ENCODE data around the gene SPATA19. TPM values are rescaled to one million over a fixed set of nuclear protein-coding genes. Genes with fewer than 3 reads are reported as not detected.

The SPATA19 gene
- total RNA-seq, 2 experiments from 2014 or later, result not detected

- DNase-seq, result no peak
- no peaks in the 10 kb centered on the region for H3K36me3 Mint-ChIP-seq (ENCODE audit: low read depth)
- H3K9me3 Mint-ChIP-seq, result peaks cover 2% of the 10 kb centered on the region
- intact Hi-C loops (cut with micrococcal nuclease), result no loop called here
- H3K27ac Mint-ChIP-seq, result no peak overlapping the region
- CTCF ChIA-PET, result interaction anchor here (0.7 to 2.3 kb wide), 6 partner anchors 13 to 756 kb away, joined by 3 to 13 read pairs (median 4); no protein-coding TSS in a partner anchor
- H3K27me3 Mint-ChIP-seq (ENCODE audit: low read depth), result peaks cover 11% of the 10 kb centered on the region
- H3K4me1 Mint-ChIP-seq (ENCODE audit: low read depth), result peaks cover 4% of the 10 kb centered on the region
- H3K4me3 Mint-ChIP-seq, result no peak overlapping the region
Measured at GRCh38 chr11:133833898-133834681, 11.2 kb downstream of the SPATA19 start.

GRCh38 chr11:133832991-133833897, 12.1 kb downstream of the SPATA19 start:
- Mint-ChIP-seq H3K27me3 (ENCODE audit: low read depth) (peaks cover 12% of the 10 kb centered on the region), H3K9me3 (peaks cover 2% of the 10 kb centered on the region), H3K36me3 (ENCODE audit: low read depth) (no peaks in the 10 kb centered on the region), H3K4me3 (no peak overlapping the region), H3K4me1 (ENCODE audit: low read depth) (peaks cover 4% of the 10 kb centered on the region), H3K27ac (no peak overlapping the region)
- intact Hi-C loops (cut with micrococcal nuclease), result no loop called here
- no peak for DNase-seq
- CTCF ChIA-PET, result interaction anchor here (0.7 to 2.3 kb wide), 2 partner anchors 699 to 752 kb away, joined by 3 to 13 read pairs; no protein-coding TSS in a partner anchor

- peaks cover 2% of the 10 kb centered on the region for H3K9me3 Mint-ChIP-seq
- no peak overlapping the region for H3K27ac Mint-ChIP-seq
- H3K27me3 Mint-ChIP-seq (ENCODE audit: low read depth), result peaks cover 13% of the 10 kb centered on the region
- intact Hi-C loops (cut with micrococcal nuclease), result no loop called here
- no peak overlapping the region for H3K4me3 Mint-ChIP-seq
- peaks cover 4% of the 10 kb centered on the region for H3K4me1 Mint-ChIP-seq (ENCODE audit: low read depth)
- H3K36me3 Mint-ChIP-seq (ENCODE audit: low read depth), result no peaks in the 10 kb centered on the region
- no peak for DNase-seq
- CTCF ChIA-PET, result no interaction called here
Measured at GRCh38 chr11:133832096-133832990, 13.0 kb downstream of the SPATA19 start.

- Mint-ChIP-seq H3K27ac (no peak overlapping the region), H3K27me3 (ENCODE audit: low read depth) (peaks cover 9% of the 10 kb centered on the region), H3K4me3 (no peak overlapping the region), H3K36me3 (ENCODE audit: low read depth) (no peaks in the 10 kb centered on the region), H3K9me3 (no peaks in the 10 kb centered on the region), H3K4me1 (ENCODE audit: low read depth) (peaks cover 4% of the 10 kb centered on the region)
- intact Hi-C loops (cut with micrococcal nuclease), result no loop called here
- no peak for DNase-seq
- CTCF ChIA-PET, result interaction anchor here (1.0 kb wide), 1 partner anchor 697 kb away, joined by 3 read pairs; no protein-coding TSS in a partner anchor
Measured at GRCh38 chr11:133830931-133831907, 14.1 kb downstream of the SPATA19 start.

- Mint-ChIP-seq H3K36me3 (ENCODE audit: low read depth) (no peaks in the 10 kb centered on the region), H3K4me1 (ENCODE audit: low read depth) (peaks cover 1% of the 10 kb centered on the region), H3K27ac (no peak overlapping the region), H3K9me3 (no peaks in the 10 kb centered on the region), H3K27me3 (ENCODE audit: low read depth) (peaks cover 4% of the 10 kb centered on the region), H3K4me3 (no peak overlapping the region)
- CTCF ChIA-PET, result interaction anchor here (0.5 kb wide), 1 partner anchor 1226 kb away, joined by 4 read pairs; no protein-coding TSS in a partner anchor
- intact Hi-C loops (cut with micrococcal nuclease), result no loop called here
- no peak for DNase-seq
Measured at GRCh38 chr11:133829566-133829965, 15.7 kb downstream of the SPATA19 start.

- no peak for DNase-seq
- CTCF ChIA-PET, result interaction anchor here (0.5 kb wide), 1 partner anchor 1226 kb away, joined by 4 read pairs; no protein-coding TSS in a partner anchor
- Mint-ChIP-seq H3K36me3 (ENCODE audit: low read depth) (no peaks in the 10 kb centered on the region), H3K9me3 (no peaks in the 10 kb centered on the region), H3K4me3 (no peak overlapping the region), H3K27me3 (ENCODE audit: low read depth) (peaks cover 4% of the 10 kb centered on the region), H3K27ac (no peak overlapping the region), H3K4me1 (ENCODE audit: low read depth) (peaks cover 1% of the 10 kb centered on the region)
- intact Hi-C loops (cut with micrococcal nuclease), result no loop called here
Measured at GRCh38 chr11:133828871-133829270, 16.4 kb downstream of the SPATA19 start.

- intact Hi-C loops (cut with micrococcal nuclease), result no loop called here
- H3K4me1 Mint-ChIP-seq (ENCODE audit: low read depth), result no peaks in the 10 kb centered on the region
- CTCF ChIA-PET, result no interaction called here
Measured at GRCh38 chr11:133827556-133827955, 17.8 kb downstream of the SPATA19 start.

GRCh38 chr11:133826866-133827265, 18.4 kb downstream of the SPATA19 start:
- H3K27ac Mint-ChIP-seq, result no peak overlapping the region
- CTCF ChIA-PET, result no interaction called here

More at GRCh38 chr11:133827556-133827955, 17.8 kb downstream of the SPATA19 start:
- no peak overlapping the region for H3K27ac Mint-ChIP-seq
- no peak for DNase-seq
- H3K9me3 Mint-ChIP-seq, result no peaks in the 10 kb centered on the region
- H3K36me3 Mint-ChIP-seq (ENCODE audit: low read depth), result no peaks in the 10 kb centered on the region
- H3K27me3 Mint-ChIP-seq (ENCODE audit: low read depth), result peaks cover 4% of the 10 kb centered on the region
- H3K4me3 Mint-ChIP-seq, result no peak overlapping the region

GRCh38 chr11:133825666-133826065, 19.6 kb downstream of the SPATA19 start:
- H3K4me1 Mint-ChIP-seq (ENCODE audit: low read depth), result no peaks in the 10 kb centered on the region
- H3K27me3 Mint-ChIP-seq (ENCODE audit: low read depth), result peaks cover 4% of the 10 kb centered on the region
- no peaks in the 10 kb centered on the region for H3K36me3 Mint-ChIP-seq (ENCODE audit: low read depth)
- H3K4me3 Mint-ChIP-seq, result no peak overlapping the region
- intact Hi-C loops (cut with micrococcal nuclease), result no loop called here
- H3K9me3 Mint-ChIP-seq, result no peaks in the 10 kb centered on the region
- CTCF ChIA-PET, result interaction anchor here (0.7 to 1.1 kb wide), 2 partner anchors 12 to 691 kb away, joined by 3 read pairs; no protein-coding TSS in a partner anchor
- no peak for DNase-seq
- H3K27ac Mint-ChIP-seq, result no peak overlapping the region

More at GRCh38 chr11:133826866-133827265, 18.4 kb downstream of the SPATA19 start:
- H3K4me3 Mint-ChIP-seq, result no peak overlapping the region
- H3K27me3 Mint-ChIP-seq (ENCODE audit: low read depth), result peaks cover 4% of the 10 kb centered on the region
- intact Hi-C loops (cut with micrococcal nuclease), result no loop called here
- no peaks in the 10 kb centered on the region for H3K9me3 Mint-ChIP-seq
- DNase-seq, result no peak
- no peaks in the 10 kb centered on the region for H3K4me1 Mint-ChIP-seq (ENCODE audit: low read depth)
- H3K36me3 Mint-ChIP-seq (ENCODE audit: low read depth), result no peaks in the 10 kb centered on the region

GRCh38 chr11:133825156-133825555, 20.2 kb downstream of the SPATA19 start:
- H3K36me3 Mint-ChIP-seq (ENCODE audit: low read depth), result no peaks in the 10 kb centered on the region
- DNase-seq, result no peak
- H3K4me1 Mint-ChIP-seq (ENCODE audit: low read depth), result no peaks in the 10 kb centered on the region
- intact Hi-C loops (cut with micrococcal nuclease), result no loop called here
- no peak overlapping the region for H3K4me3 Mint-ChIP-seq
- no peak overlapping the region for H3K27ac Mint-ChIP-seq
- no peaks in the 10 kb centered on the region for H3K9me3 Mint-ChIP-seq
- CTCF ChIA-PET, result interaction anchor here (1.1 kb wide), 1 partner anchor 690 kb away, joined by 3 read pairs; no protein-coding TSS in a partner anchor
- peaks cover 4% of the 10 kb centered on the region for H3K27me3 Mint-ChIP-seq (ENCODE audit: low read depth)

GRCh38 chr11:133824593-133824992, 20.7 kb downstream of the SPATA19 start:
- Mint-ChIP-seq H3K9me3 (no peaks in the 10 kb centered on the region), H3K27ac (no peak overlapping the region), H3K4me3 (no peak overlapping the region), H3K27me3 (ENCODE audit: low read depth) (peaks cover 4% of the 10 kb centered on the region), H3K4me1 (ENCODE audit: low read depth) (no peaks in the 10 kb centered on the region), H3K36me3 (ENCODE audit: low read depth) (no peaks in the 10 kb centered on the region)
- intact Hi-C loops (cut with micrococcal nuclease), result no loop called here
- DNase-seq, result no peak
- CTCF ChIA-PET, result no interaction called here
